DOHH2 (cell line): ENCODE results near the gene RSPO4.

Experiments
- H3F3A ChIP-seq: fragments of 200-600 bp; sonication (generic), shearing (Covaris generic); 2 replicates; pipeline ENCODE4 v1.6.0; 2016; ENCODE audit warnings: antibody characterized with exemption, mild to moderate bottlenecking; ENCODE audit not compliant: control insufficient read depth, insufficient read depth
- H3K27ac ChIP-seq: fragments of 200-600 bp; sonication (generic); 2 replicates; pipeline ENCODE4 v1.5.1; 2014; ENCODE audit warnings: low read depth, mild to moderate bottlenecking, low read length, moderate library complexity
- H3K27me3 ChIP-seq: fragments of 200-600 bp; sonication (generic); 2 replicates; pipeline ENCODE4 v1.6.1; 2014; ENCODE audit warnings: mild to moderate bottlenecking, low read length, mixed read lengths; ENCODE audit not compliant: control insufficient read depth
- H3K36me3 ChIP-seq: fragments of 200-600 bp; sonication (generic); 2 replicates; pipeline ENCODE4 v1.6.1; 2014; ENCODE audit warnings: mild to moderate bottlenecking, low read length, moderate library complexity, mixed read lengths; ENCODE audit not compliant: control insufficient read depth
- H3K4me1 ChIP-seq: fragments of 200-600 bp; sonication (generic); 2 replicates; pipeline ENCODE4 v1.6.1; 2014; ENCODE audit warnings: mild to moderate bottlenecking, low read length, mixed read lengths; ENCODE audit not compliant: control insufficient read depth
- H3K4me2 ChIP-seq: fragments of 200-600 bp; sonication (generic); 2 replicates; pipeline ENCODE4 v1.6.0; 2014; ENCODE audit warnings: mild to moderate bottlenecking, low read length, moderate library complexity
- H3K4me3 ChIP-seq: fragments of 200-600 bp; sonication (generic); 2 replicates; pipeline ENCODE4 v1.5.1; 2014; ENCODE audit warnings: mild to moderate bottlenecking, low read length, mixed read lengths
- H3K79me2 ChIP-seq: fragments of 200-600 bp; sonication (generic); 2 replicates; pipeline ENCODE4 v1.6.1; 2014; ENCODE audit warnings: mild to moderate bottlenecking, low read length, mixed read lengths; ENCODE audit not compliant: control insufficient read depth
- H3K9me2 ChIP-seq: fragments of 200-600 bp; sonication (generic); replicated peaks from 2 replicates; pipeline ENCODE4 v1.6.1; 2014; ENCODE audit warnings: mild to moderate bottlenecking, low read length, mixed read lengths; ENCODE audit not compliant: control insufficient read depth
- H3K9me3 ChIP-seq: fragments of 200-600 bp; sonication (generic); 2 replicates; pipeline ENCODE4 v1.6.1; 2014; ENCODE audit warnings: antibody characterized with exemption, low read length, mixed read lengths; ENCODE audit not compliant: control insufficient read depth, insufficient read depth
- H4K20me1 ChIP-seq: fragments of 200-600 bp; sonication (generic); 2 replicates; pipeline ENCODE4 v1.6.0; 2014; ENCODE audit warnings: low read depth, mild to moderate bottlenecking, antibody characterized with exemption, low read length, moderate library complexity; ENCODE audit not compliant: control insufficient read depth, insufficient read depth
- CTCF ChIP-seq: fragments of 200-600 bp; sonication (generic); IDR thresholded peaks from one replicate; pipeline ENCODE4 v1.5.1; 2014; ENCODE audit warnings: antibody characterized with exemption, mild to moderate bottlenecking, low read depth, low read length; ENCODE audit not compliant: poor library complexity, severe bottlenecking
- EZH2phosphoT487 ChIP-seq: fragments of 200-600 bp; sonication (generic); IDR thresholded peaks from 2 replicates; pipeline ENCODE4 v1.6.1; 2017; ENCODE audit warnings: borderline replicate concordance, mild to moderate bottlenecking, antibody characterized with exemption, low read length, moderate library complexity, mixed read lengths

The RSPO4 gene

GRCh38 chr20:933029-933428 is 69.1 kb downstream of the RSPO4 start:
- no peak overlapping the region for H3K4me2 ChIP-seq

GRCh38 chr20:931401-931800 is 70.7 kb downstream of the RSPO4 start:
- Histone ChIP-seq H3K4me2 (no peak overlapping the region), H3K79me2 (no peaks in the 10 kb centered on the region), H3F3A (no peaks in the 10 kb centered on the region), H3K4me1 (no peaks in the 10 kb centered on the region), H4K20me1 (no peaks in the 10 kb centered on the region), H3K9me2 (no peaks in the 10 kb centered on the region), H3K4me3 (no peak overlapping the region), H3K9me3 (peaks cover 17% of the 10 kb centered on the region), H3K36me3 (no peaks in the 10 kb centered on the region), H3K27me3 (no peaks in the 10 kb centered on the region), H3K27ac (no peak overlapping the region)
- TF ChIP-seq CTCF (no peak), EZH2phosphoT487 (no peak)

More at GRCh38 chr20:933029-933428, 69.1 kb downstream of the RSPO4 start:
- H3K9me2 ChIP-seq: no peaks in the 10 kb centered on the region
- no peaks in the 10 kb centered on the region for H3K27me3 ChIP-seq
- H3K27ac ChIP-seq: no peak overlapping the region
- TF ChIP-seq EZH2phosphoT487 (no peak), CTCF (no peak)
- H4K20me1 ChIP-seq: no peaks in the 10 kb centered on the region
- H3F3A ChIP-seq: no peaks in the 10 kb centered on the region
- H3K79me2 ChIP-seq: no peaks in the 10 kb centered on the region
- H3K36me3 ChIP-seq: no peaks in the 10 kb centered on the region
- H3K9me3 ChIP-seq: peaks cover 17% of the 10 kb centered on the region
- H3K4me3 ChIP-seq: no peak overlapping the region
- no peaks in the 10 kb centered on the region for H3K4me1 ChIP-seq

GRCh38 chr20:926670-927069 is 75.4 kb downstream of the RSPO4 start:
- H3K9me2 ChIP-seq: no peaks in the 10 kb centered on the region
- no peak overlapping the region for H3K4me2 ChIP-seq
- peaks cover 10% of the 10 kb centered on the region for H3K9me3 ChIP-seq
- H3K36me3 ChIP-seq: no peaks in the 10 kb centered on the region
- H3K27ac ChIP-seq: no peak overlapping the region
- H3K79me2 ChIP-seq: no peaks in the 10 kb centered on the region
- no peaks in the 10 kb centered on the region for H3K27me3 ChIP-seq
- no peak overlapping the region for H3K4me3 ChIP-seq
- H3K4me1 ChIP-seq: no peaks in the 10 kb centered on the region
- H3F3A ChIP-seq: no peaks in the 10 kb centered on the region
- TF ChIP-seq EZH2phosphoT487 (no peak), CTCF (no peak)
- H4K20me1 ChIP-seq: no peaks in the 10 kb centered on the region
